GM10248 (cell line): ENCODE data around the gene TMEM181.

ENCODE experiments used
- CTCF ChIA-PET: fragments of 300-600 bp; sonication (Branson Sonifier 250); formaldehyde crosslinking; extraction: SDS; loops from one replicate; lab custom pipeline; 2021; ENCODE audit warnings: antibody characterized with exemption; lab: Yijun Ruan, JAX
- POLR2A ChIA-PET: fragments of 350-650 bp; sonication (Branson Sonifier 250); formaldehyde crosslinking; extraction: SDS; loops from one replicate; lab custom pipeline; 2020; ENCODE audit warnings: antibody characterized with exemption; lab: Yijun Ruan, JAX
- DNase-seq: peaks from one replicate; pipeline ENCODE4 v3.0.0; 2012; ENCODE audit errors: extremely low spot score
- TF ChIP-seq, protein P1 (sequence below): IDR thresholded peaks from 2 replicates; pipeline ENCODE4 v1.5.1; 2012; ENCODE audit warnings: mild to moderate bottlenecking, low read depth; ENCODE audit errors: extremely low read depth, missing control alignments, control extremely low read depth

Gene TMEM181

DNA sequence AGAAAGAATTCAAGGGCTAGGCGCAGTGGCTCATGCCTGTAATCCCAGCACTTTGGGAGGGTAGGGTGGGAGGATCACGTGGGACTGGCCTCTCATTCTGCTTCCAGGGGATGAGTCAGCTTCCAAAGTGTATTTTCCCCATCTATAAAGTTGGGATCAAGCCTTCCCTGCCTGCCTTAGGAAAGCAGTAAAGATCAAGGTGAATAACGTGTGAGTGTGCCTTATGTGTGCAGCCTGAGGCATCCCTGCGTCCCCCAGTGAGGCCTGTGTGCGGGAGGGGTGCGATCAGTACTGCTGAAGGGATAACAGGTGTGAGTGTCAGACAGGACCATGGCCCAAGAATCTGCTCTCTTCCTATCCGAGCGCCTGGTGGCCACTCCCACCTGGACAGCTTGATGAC lies 26.8 kb downstream of the TMEM181 start:
- no peak for DNase-seq
- TF ChIP-seq, protein P1, sequence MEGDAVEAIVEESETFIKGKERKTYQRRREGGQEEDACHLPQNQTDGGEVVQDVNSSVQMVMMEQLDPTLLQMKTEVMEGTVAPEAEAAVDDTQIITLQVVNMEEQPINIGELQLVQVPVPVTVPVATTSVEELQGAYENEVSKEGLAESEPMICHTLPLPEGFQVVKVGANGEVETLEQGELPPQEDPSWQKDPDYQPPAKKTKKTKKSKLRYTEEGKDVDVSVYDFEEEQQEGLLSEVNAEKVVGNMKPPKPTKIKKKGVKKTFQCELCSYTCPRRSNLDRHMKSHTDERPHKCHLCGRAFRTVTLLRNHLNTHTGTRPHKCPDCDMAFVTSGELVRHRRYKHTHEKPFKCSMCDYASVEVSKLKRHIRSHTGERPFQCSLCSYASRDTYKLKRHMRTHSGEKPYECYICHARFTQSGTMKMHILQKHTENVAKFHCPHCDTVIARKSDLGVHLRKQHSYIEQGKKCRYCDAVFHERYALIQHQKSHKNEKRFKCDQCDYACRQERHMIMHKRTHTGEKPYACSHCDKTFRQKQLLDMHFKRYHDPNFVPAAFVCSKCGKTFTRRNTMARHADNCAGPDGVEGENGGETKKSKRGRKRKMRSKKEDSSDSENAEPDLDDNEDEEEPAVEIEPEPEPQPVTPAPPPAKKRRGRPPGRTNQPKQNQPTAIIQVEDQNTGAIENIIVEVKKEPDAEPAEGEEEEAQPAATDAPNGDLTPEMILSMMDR, result no peak
- POLR2A ChIA-PET, result no interaction called here
- CTCF ChIA-PET, result interaction anchor here (0.6 kb wide), 1 partner anchor 366 kb away, joined by 3 read pairs; no protein-coding TSS in a partner anchor

DNA sequence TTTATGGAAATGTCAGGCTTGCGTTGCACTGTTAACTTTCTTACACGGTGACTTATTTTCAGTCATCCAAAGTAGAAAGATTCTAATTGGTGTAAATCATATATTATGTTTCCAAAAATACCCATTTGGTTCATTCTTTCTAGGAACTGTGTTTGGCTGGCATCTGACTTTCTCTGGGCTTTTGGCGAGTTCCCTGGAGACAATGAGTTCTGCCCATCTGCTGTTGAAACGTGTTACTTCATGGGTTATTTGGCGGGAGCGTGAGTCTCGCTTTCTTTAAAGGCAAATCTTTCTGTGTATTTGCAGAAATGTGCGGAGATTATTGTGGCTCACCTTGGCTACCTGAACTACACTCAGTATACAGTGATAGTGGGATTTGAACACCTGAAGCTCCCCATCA lies 29.5 kb downstream of the TMEM181 start:
- POLR2A ChIA-PET, result no interaction called here
- CTCF ChIA-PET, result interaction anchor here (1.0 to 1.4 kb wide), 4 partner anchors 8 to 368 kb away, joined by 3 to 5 read pairs (median 4); no protein-coding TSS in a partner anchor
- DNase-seq, result no peak
- TF ChIP-seq, protein P1, result no peak

DNA sequence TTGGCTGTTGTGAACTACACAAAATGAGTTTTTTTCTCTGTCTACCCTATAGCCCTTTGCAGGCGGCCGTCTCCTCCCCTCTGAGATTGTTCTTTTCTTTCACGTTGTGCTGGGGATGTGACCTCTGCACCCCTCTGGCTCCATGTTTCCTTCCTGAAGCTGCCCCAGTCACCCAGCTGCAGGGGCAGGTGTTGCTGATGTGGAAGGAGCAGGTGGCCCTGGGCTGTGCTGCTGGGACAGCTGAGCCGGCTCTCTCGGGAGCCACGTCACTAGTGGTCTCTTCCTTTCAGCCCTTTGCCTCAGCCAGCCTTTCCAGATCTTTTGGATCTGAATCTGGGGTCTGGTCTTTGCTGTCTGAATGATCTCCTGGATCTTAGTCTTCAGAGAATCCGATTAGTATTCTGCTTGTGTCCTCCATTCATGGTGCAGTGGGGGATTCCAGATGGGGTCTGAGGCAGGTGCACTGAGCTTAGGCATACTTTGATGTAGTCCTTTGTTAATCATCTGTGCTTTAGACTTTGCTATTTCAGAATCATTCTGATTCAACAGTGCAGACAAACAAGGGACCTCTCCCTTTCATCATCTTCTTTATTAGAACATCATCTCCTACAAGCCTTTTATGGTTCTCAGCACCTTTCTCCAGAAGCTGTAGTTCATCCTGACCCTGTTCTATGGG lies 31.4 kb downstream of the TMEM181 start:
- CTCF ChIA-PET, result interaction anchor here (1.0 kb wide), 1 partner anchor 24 kb away, joined by 3 read pairs; no protein-coding TSS in a partner anchor
- POLR2A ChIA-PET, result no interaction called here
- no peak for DNase-seq
- TF ChIP-seq, protein P1, result no peak

DNA sequence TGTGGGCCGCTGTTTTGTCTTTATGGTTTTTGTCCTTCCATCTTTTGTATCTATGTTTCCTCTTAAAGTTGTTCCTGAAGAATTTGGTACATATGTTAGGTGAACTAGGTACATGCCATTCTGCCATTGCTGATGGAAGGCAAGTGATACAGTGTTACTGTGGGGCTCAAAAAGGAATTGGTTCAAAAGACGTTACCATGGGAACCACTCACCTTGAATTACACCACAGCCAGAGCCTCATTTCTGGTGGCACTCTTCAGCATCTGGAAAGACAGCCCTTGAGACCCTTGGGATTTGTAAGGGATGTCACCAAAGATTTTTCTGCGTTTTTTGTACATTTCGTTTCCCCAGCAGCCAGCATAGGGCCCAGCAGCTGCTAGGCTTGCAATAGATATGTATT lies 31.9 kb downstream of the TMEM181 start:
- DNase-seq, result no peak
- POLR2A ChIA-PET, result no interaction called here
- TF ChIP-seq, protein P1, result no peak
- CTCF ChIA-PET, result interaction anchor here (1.6 kb wide), 1 partner anchor 14 kb away, joined by 6 read pairs; no protein-coding TSS in a partner anchor

DNA sequence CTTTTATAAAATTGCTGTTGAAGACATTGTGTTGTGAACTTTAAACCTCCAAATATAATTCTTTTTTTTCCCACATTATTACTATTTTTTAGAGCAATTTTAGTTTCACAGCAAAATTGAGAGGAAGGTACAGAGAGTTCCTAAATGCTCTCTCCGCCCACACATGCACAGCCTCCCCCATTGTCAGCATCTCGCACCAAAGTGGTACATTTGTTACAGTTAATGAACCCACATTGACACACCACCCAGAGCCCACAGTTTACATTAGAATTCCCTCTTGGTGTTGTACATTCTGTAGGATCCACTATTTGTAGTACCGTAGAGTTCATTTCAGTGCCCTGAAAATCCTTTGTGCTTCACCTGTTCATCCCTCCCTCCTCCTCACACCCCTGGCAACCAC lies 33.8 kb downstream of the TMEM181 start:
- ChIA-PET CTCF (interaction anchor here (1.1 to 3.3 kb wide), 4 partner anchors 11 to 373 kb away, joined by 3 to 21 read pairs (median 4); no protein-coding TSS in a partner anchor), POLR2A (no interaction called here)
- TF ChIP-seq, protein P1, result no peak
- DNase-seq, result no peak

DNA sequence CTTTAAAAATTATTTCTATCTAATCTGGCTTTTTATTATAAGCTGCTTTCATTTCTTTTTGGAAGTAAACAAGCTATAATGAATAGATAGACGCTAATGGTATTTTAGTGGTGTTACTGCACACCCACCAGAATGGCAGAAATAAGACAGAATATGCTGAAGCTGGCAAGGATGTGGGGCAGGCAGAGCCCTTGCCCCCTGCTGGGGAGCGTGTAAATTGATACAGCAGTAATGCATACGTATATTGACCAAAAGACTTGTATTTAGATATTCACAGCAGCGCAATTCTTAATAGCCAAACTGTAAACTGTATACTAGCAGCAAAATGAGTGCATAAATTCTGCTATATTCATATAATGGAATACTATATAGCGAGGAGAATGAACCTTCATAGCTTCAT lies 35.3 kb downstream of the TMEM181 start:
- CTCF ChIA-PET, result interaction anchor here (0.9 to 3.3 kb wide), 4 partner anchors 10 to 20 kb away, joined by 3 to 21 read pairs (median 3); no protein-coding TSS in a partner anchor
- POLR2A ChIA-PET, result no interaction called here
- no peak for DNase-seq
- TF ChIP-seq, protein P1, result no peak
